H9 (cell line): ENCODE data around the gene KBTBD12. TPM values are rescaled to one million over a fixed set of nuclear protein-coding genes. Genes with fewer than 3 reads are reported as not detected.

Source experiments
- DNase-seq: peaks from one replicate; pipeline ENCODE4 v3.0.0-alpha.2; 2017
- H2AFZ ChIP-seq: one replicate; pipeline ENCODE4 v1.6.1; 2013; ENCODE audit warnings: mild to moderate bottlenecking, low read length, control low read depth, moderate library complexity
- H2AK5ac ChIP-seq: 2 replicates; pipeline ENCODE4 v1.6.1; 2013; ENCODE audit warnings: low read length, control low read depth, mixed read lengths; ENCODE audit not compliant: insufficient read length
- H2BK120ac ChIP-seq: one replicate; pipeline ENCODE4 v1.6.1; 2013; ENCODE audit warnings: low read depth, mild to moderate bottlenecking, low read length, control low read depth, inconsistent platforms; ENCODE audit not compliant: poor library complexity, severe bottlenecking
- H2BK12ac ChIP-seq: 2 replicates; pipeline ENCODE4 v1.6.1; 2013; ENCODE audit warnings: low read length, control low read depth, mixed read lengths, low read depth; ENCODE audit not compliant: insufficient read length
- H2BK15ac ChIP-seq: 2 replicates; pipeline ENCODE4 v1.6.1; 2013; ENCODE audit warnings: low read depth, low read length, control low read depth
- H2BK20ac ChIP-seq: one replicate; pipeline ENCODE4 v1.6.1; 2013; ENCODE audit warnings: low read depth, mild to moderate bottlenecking, low read length, control low read depth, inconsistent platforms; ENCODE audit not compliant: poor library complexity, severe bottlenecking
- H2BK5ac ChIP-seq: 2 replicates; pipeline ENCODE4 v1.6.1; 2013; ENCODE audit warnings: low read length, control low read depth, mixed read lengths; ENCODE audit not compliant: insufficient read length
- H3K14ac ChIP-seq: 2 replicates; pipeline ENCODE4 v1.6.1; 2013; ENCODE audit warnings: low read length, control low read depth; ENCODE audit not compliant: insufficient read depth
- H3K18ac ChIP-seq: 2 replicates; pipeline ENCODE4 v1.6.1; 2013; ENCODE audit warnings: low read depth, mild to moderate bottlenecking, mixed read lengths, low read length, control low read depth; ENCODE audit not compliant: insufficient read length
- H3K23ac ChIP-seq: 2 replicates; pipeline ENCODE4 v1.6.1; 2013; ENCODE audit warnings: low read length, control low read depth, mixed read lengths, low read depth; ENCODE audit not compliant: insufficient read length
- H3K23me2 ChIP-seq: 2 replicates; pipeline ENCODE4 v1.6.1; 2013; ENCODE audit warnings: low read depth, mild to moderate bottlenecking, mixed read lengths, low read length, control low read depth; ENCODE audit not compliant: insufficient read length, poor library complexity, severe bottlenecking
- H3K27ac ChIP-seq: 2 replicates; pipeline ENCODE4 v1.5.1; 2013; ENCODE audit warnings: low read length, control low read depth, mixed read lengths, low read depth; ENCODE audit not compliant: insufficient read length
- H3K27me3 ChIP-seq: 2 replicates; pipeline ENCODE4 v1.6.1; 2013; ENCODE audit warnings: low read length, control low read depth, inconsistent platforms; ENCODE audit not compliant: insufficient read depth
- H3K4ac ChIP-seq: 2 replicates; pipeline ENCODE4 v1.6.1; 2013; ENCODE audit warnings: low read depth, mild to moderate bottlenecking, control low read depth, inconsistent platforms, low read length, moderate library complexity
- H3K4me1 ChIP-seq: 2 replicates; pipeline ENCODE4 v1.6.1; 2013; ENCODE audit warnings: low read length, control low read depth, inconsistent platforms; ENCODE audit not compliant: insufficient read depth
- H3K4me2 ChIP-seq: 2 replicates; pipeline ENCODE4 v1.6.1; 2013; ENCODE audit warnings: low read length, control low read depth, mixed read lengths; ENCODE audit not compliant: insufficient read length, insufficient read depth
- H3K56ac ChIP-seq: 2 replicates; pipeline ENCODE4 v1.6.1; 2013; ENCODE audit warnings: low read depth, mild to moderate bottlenecking, mixed read lengths, low read length, control low read depth; ENCODE audit not compliant: insufficient read length
- H3K79me1 ChIP-seq: 2 replicates; pipeline ENCODE4 v1.6.1; 2013; ENCODE audit warnings: low read depth, mild to moderate bottlenecking, moderate library complexity, low read length, control low read depth, inconsistent platforms; ENCODE audit not compliant: insufficient read depth, poor library complexity, severe bottlenecking
- H3K79me2 ChIP-seq: 2 replicates; pipeline ENCODE4 v1.6.1; 2013; ENCODE audit warnings: low read length, control low read depth, inconsistent platforms; ENCODE audit not compliant: insufficient read depth
- H3K9ac ChIP-seq: 2 replicates; pipeline ENCODE4 v1.6.1; 2013; ENCODE audit warnings: low read length, control low read depth, mixed read lengths; ENCODE audit not compliant: insufficient read length; ENCODE audit errors: extremely low read depth
- H3K9me3 ChIP-seq: one replicate; pipeline ENCODE4 v1.6.1; 2013; ENCODE audit warnings: low read depth, low read length, inconsistent platforms; ENCODE audit not compliant: control insufficient read depth
- H3T11ph ChIP-seq: one replicate; pipeline ENCODE4 v1.6.1; 2013; ENCODE audit warnings: mild to moderate bottlenecking, low read length, control low read depth, inconsistent platforms
- H4K20me1 ChIP-seq: one replicate; pipeline ENCODE4 v1.6.1; 2013; ENCODE audit not compliant: control insufficient read depth, insufficient read length, insufficient read depth
- H4K5ac ChIP-seq: 2 replicates; pipeline ENCODE4 v1.6.1; 2013; ENCODE audit warnings: low read depth, mild to moderate bottlenecking, mixed read lengths, low read length, control low read depth; ENCODE audit not compliant: insufficient read length
- H4K8ac ChIP-seq: replicated peaks from 2 replicates; pipeline ENCODE4 v1.6.1; 2013; ENCODE audit warnings: low read length, control low read depth, mixed read lengths, low read depth; ENCODE audit not compliant: insufficient read length
- H4K91ac ChIP-seq: 2 replicates; pipeline ENCODE4 v1.6.1; 2013; ENCODE audit warnings: low read depth, mild to moderate bottlenecking, moderate library complexity, mixed read lengths, low read length, control low read depth; ENCODE audit not compliant: insufficient read length
- H3K27ac Mint-ChIP-seq, 3 experiments: 2 replicates in 2 of 3; 3 replicates in 1 of 3; pipeline ENCODE4 v1.8.0; 2020 to 2021; ENCODE audit warnings: mixed read lengths in 3 of 3, mild to moderate bottlenecking in 1 of 3, moderate library complexity in 1 of 3
- H3K27me3 Mint-ChIP-seq: 2 replicates; pipeline ENCODE4 v1.8.0; 2021; ENCODE audit warnings: low read depth, mild to moderate bottlenecking, moderate library complexity, mixed read lengths
- H3K36me3 Mint-ChIP-seq, 3 experiments: 2 replicates in 2 of 3; 3 replicates in 1 of 3; pipeline ENCODE4 v1.8.0; 2020 to 2021; ENCODE audit warnings: low read depth in 3 of 3, mixed read lengths in 3 of 3; ENCODE audit not compliant: insufficient read depth in 1 of 3
- H3K4me1 Mint-ChIP-seq, 2 experiments: 2 replicates each; pipeline ENCODE4 v1.8.0; 2020; ENCODE audit warnings: mixed read lengths in 2 of 2
- H3K4me3 Mint-ChIP-seq, 2 experiments: 2 replicates in 1 of 2; 3 replicates in 1 of 2; pipeline ENCODE4 v1.8.0; 2020 to 2021; ENCODE audit warnings: mild to moderate bottlenecking in 2 of 2, mixed read lengths in 2 of 2, moderate library complexity in 1 of 2
- H3K9me3 Mint-ChIP-seq, 2 experiments: 2 replicates in 1 of 2; 3 replicates in 1 of 2; pipeline ENCODE4 v1.8.0; 2020; ENCODE audit warnings: mild to moderate bottlenecking in 2 of 2, mixed read lengths in 2 of 2, moderate library complexity in 1 of 2
- WGBS: extraction: QIAGEN DNeasy Blood & Tissue Kit; methylation state at CpG from one replicate; pipeline ENCODE4 v1.1.7; 2013; ENCODE audit warnings: missing lambda C conversion rate, low lambda C conversion rate, mixed read lengths; ENCODE audit not compliant: insufficient read length; ENCODE audit errors: extremely low coverage; 5-methylcytosine and 5-hydroxymethylcytosine counted together
- total RNA-seq: library from RNA; stranded (reverse); gene quantifications from 2 replicates; pipeline ENCODE4 v1.2.1, GENCODE V29; 2021
- TF ChIP-seq, protein P1 (sequence below): fragments of 200-600 bp; sonication (generic); conservative IDR thresholded peaks from 3 replicates; pipeline ENCODE4 v1.8.0; 2021; ENCODE audit warnings: antibody characterized with exemption, mild to moderate bottlenecking

Gene KBTBD12
- total RNA-seq, 1 experiment from 2014 or later, result not detected

- no peaks in the 10 kb centered on the region for H3K23me2 ChIP-seq
- H3K4me1 Mint-ChIP-seq, result no peaks in the 10 kb centered on the region
- no peaks in the 10 kb centered on the region; the same call in 1 of the 2 replicates for H3K27me3 Mint-ChIP-seq
- no peaks in the 10 kb centered on the region for H3K79me2 ChIP-seq
- H4K91ac ChIP-seq, result no peak overlapping the region
- no peak overlapping the region for H2BK20ac ChIP-seq
- no peaks in the 10 kb centered on the region for H4K20me1 ChIP-seq
- H3K79me1 ChIP-seq, result no peaks in the 10 kb centered on the region
- no peak overlapping the region for H2BK5ac ChIP-seq
- no peak overlapping the region for H2AK5ac ChIP-seq
- H3K4ac ChIP-seq, result no peak overlapping the region
- no peak overlapping the region for H2BK15ac ChIP-seq
- H4K8ac ChIP-seq, result no peak overlapping the region
- H3K9me3 ChIP-seq, result no peaks in the 10 kb centered on the region
- no CpG with 5 or more reads among the region's 4 CpGs for WGBS
- H3K27ac ChIP-seq, result no peak overlapping the region
- H2AFZ ChIP-seq, result no peak overlapping the region
- H3T11ph ChIP-seq, result no peak overlapping the region
- no peak overlapping the region for H3K56ac ChIP-seq
- H2BK12ac ChIP-seq, result no peak overlapping the region
- H3K18ac ChIP-seq, result no peak overlapping the region
- H4K5ac ChIP-seq, result no peak overlapping the region
- no peak overlapping the region for H2BK120ac ChIP-seq
- no peaks in the 10 kb centered on the region for H3K4me1 ChIP-seq
- no peak for DNase-seq
- TF ChIP-seq, protein P1, sequence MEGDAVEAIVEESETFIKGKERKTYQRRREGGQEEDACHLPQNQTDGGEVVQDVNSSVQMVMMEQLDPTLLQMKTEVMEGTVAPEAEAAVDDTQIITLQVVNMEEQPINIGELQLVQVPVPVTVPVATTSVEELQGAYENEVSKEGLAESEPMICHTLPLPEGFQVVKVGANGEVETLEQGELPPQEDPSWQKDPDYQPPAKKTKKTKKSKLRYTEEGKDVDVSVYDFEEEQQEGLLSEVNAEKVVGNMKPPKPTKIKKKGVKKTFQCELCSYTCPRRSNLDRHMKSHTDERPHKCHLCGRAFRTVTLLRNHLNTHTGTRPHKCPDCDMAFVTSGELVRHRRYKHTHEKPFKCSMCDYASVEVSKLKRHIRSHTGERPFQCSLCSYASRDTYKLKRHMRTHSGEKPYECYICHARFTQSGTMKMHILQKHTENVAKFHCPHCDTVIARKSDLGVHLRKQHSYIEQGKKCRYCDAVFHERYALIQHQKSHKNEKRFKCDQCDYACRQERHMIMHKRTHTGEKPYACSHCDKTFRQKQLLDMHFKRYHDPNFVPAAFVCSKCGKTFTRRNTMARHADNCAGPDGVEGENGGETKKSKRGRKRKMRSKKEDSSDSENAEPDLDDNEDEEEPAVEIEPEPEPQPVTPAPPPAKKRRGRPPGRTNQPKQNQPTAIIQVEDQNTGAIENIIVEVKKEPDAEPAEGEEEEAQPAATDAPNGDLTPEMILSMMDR, result no peak
- H3K27me3 ChIP-seq, result no peaks in the 10 kb centered on the region
- no peak overlapping the region for H3K4me2 ChIP-seq
- H3K27ac Mint-ChIP-seq, result no peak overlapping the region
- H3K9me3 Mint-ChIP-seq, result no peaks in the 10 kb centered on the region
- H3K9ac ChIP-seq, result no peak overlapping the region
- H3K14ac ChIP-seq, result no peak overlapping the region
- H3K36me3 Mint-ChIP-seq, result no peaks in the 10 kb centered on the region
- H3K4me3 Mint-ChIP-seq, result no peak overlapping the region
- no peak overlapping the region for H3K23ac ChIP-seq
These were observed 49.1 kb upstream of the KBTBD12 start for GRCh38 chr3:127865941-127866340.
